Parathyroid adenoma (tissue), 2 donors: Measurements from ENCODE around the gene DFFB.

Experiments
- H2AFZ ChIP-seq: fragments of 300-600 bp; sonication (generic); one replicate; pipeline ENCODE4 v1.7.0; 2017; ENCODE audit warnings: antibody characterized with exemption, mild to moderate bottlenecking
- H3K27ac ChIP-seq: fragments of 300-600 bp; sonication (generic); one replicate; pipeline ENCODE4 v1.7.0; 2017
- H3K27me3 ChIP-seq: fragments of 300-600 bp; sonication (generic); one replicate; pipeline ENCODE4 v1.7.0; 2017; ENCODE audit warnings: low read length; ENCODE audit not compliant: control insufficient read depth, insufficient read depth
- H3K36me3 ChIP-seq: fragments of 300-600 bp; sonication (generic); one replicate; pipeline ENCODE4 v1.7.0; 2017; ENCODE audit warnings: low read length; ENCODE audit not compliant: control insufficient read depth, insufficient read depth
- H3K4me1 ChIP-seq: fragments of 300-600 bp; sonication (generic); one replicate; pipeline ENCODE4 v1.7.0; 2017; ENCODE audit warnings: control low read depth
- H3K4me2 ChIP-seq: fragments of 300-600 bp; sonication (generic); one replicate; pipeline ENCODE4 v1.7.0; 2017; ENCODE audit warnings: low read length
- H3K4me3 ChIP-seq: fragments of 300-600 bp; sonication (generic); one replicate; pipeline ENCODE4 v1.7.0; 2017; ENCODE audit warnings: low read depth, low read length
- H3K79me2 ChIP-seq: fragments of 300-600 bp; sonication (generic); one replicate; pipeline ENCODE4 v1.7.0; 2017; ENCODE audit warnings: control low read depth
- H3K9ac ChIP-seq: fragments of 300-600 bp; sonication (generic); one replicate; pipeline ENCODE4 v1.7.0; 2017; ENCODE audit warnings: mild to moderate bottlenecking
- H3K9me3 ChIP-seq: fragments of 300-600 bp; sonication (generic); one replicate; pipeline ENCODE4 v1.7.0; 2017; ENCODE audit warnings: low read length; ENCODE audit not compliant: control insufficient read depth
- TF ChIP-seq, protein P1 (sequence below): fragments of 300-600 bp; sonication (generic); IDR thresholded peaks from one replicate; pipeline ENCODE4 v1.7.0; 2017; ENCODE audit warnings: antibody characterized with exemption, mild to moderate bottlenecking
- donor health status: primary hyperparathyroidism.

The DFFB gene

DNA sequence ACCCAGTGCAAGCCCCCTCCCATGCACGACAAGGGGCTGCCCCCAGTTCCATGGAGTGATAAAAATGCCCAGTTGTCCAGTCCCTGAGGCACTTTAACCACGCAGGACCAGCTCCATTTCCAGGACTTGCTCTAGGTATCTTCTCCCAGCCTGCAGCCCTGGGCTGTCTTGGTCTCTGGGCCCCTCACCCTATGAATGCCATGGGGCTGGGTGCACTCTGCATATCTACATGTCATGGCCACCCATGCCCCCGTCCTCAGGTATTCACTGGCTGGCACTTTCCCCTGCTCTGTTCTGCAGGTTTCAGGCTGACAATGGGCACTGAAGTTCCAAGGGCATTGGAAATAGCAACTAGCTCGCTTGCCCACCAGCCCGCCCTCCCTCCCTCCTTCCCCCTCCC, 62.4 kb downstream of the DFFB start:
- TF ChIP-seq, protein P1, sequence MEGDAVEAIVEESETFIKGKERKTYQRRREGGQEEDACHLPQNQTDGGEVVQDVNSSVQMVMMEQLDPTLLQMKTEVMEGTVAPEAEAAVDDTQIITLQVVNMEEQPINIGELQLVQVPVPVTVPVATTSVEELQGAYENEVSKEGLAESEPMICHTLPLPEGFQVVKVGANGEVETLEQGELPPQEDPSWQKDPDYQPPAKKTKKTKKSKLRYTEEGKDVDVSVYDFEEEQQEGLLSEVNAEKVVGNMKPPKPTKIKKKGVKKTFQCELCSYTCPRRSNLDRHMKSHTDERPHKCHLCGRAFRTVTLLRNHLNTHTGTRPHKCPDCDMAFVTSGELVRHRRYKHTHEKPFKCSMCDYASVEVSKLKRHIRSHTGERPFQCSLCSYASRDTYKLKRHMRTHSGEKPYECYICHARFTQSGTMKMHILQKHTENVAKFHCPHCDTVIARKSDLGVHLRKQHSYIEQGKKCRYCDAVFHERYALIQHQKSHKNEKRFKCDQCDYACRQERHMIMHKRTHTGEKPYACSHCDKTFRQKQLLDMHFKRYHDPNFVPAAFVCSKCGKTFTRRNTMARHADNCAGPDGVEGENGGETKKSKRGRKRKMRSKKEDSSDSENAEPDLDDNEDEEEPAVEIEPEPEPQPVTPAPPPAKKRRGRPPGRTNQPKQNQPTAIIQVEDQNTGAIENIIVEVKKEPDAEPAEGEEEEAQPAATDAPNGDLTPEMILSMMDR: no peak
- no peak overlapping the region for H3K4me3 ChIP-seq
- H3K79me2 ChIP-seq: no peaks in the 10 kb centered on the region
- no peak overlapping the region for H2AFZ ChIP-seq
- H3K4me1 ChIP-seq: no peaks in the 10 kb centered on the region
- no peak overlapping the region for H3K4me2 ChIP-seq
- no peak overlapping the region for H3K27ac ChIP-seq
- no peaks in the 10 kb centered on the region for H3K9me3 ChIP-seq
- no peak overlapping the region for H3K9ac ChIP-seq
- no peaks in the 10 kb centered on the region for H3K36me3 ChIP-seq
- H3K27me3 ChIP-seq: peaks cover 3% of the 10 kb centered on the region

GRCh38 chr1:3921765-3922164, 64.5 kb downstream of the DFFB start:
- H3K4me3 ChIP-seq: no peak overlapping the region
- H3K27me3 ChIP-seq: peaks cover 3% of the 10 kb centered on the region
- TF ChIP-seq, protein P1: no peak

DNA sequence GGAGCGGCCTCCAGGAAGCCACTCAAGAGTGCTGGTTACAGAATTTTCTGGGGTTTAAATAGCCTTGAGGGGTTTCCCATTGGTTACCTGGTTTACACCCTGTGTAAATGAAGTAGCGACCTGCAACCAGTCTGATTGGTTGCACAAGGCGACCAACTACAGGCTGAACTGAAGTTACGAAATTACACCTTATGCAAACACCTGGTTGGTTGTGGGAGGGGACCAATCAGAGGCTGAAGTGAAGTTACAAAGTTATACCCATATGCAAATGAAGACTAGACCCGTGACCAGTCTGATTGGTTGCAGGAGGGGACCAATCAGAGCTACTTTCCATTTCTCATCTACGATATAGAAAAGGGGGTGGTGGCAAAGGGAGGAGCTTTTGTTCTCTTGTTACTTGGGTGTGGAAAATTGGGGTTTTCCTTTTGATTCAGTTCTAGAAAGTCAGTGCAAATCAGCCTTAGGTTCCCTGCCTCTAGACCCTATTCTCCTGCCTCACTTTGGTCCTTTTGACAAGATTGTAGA, 65.0 kb downstream of the DFFB start:
- H3K4me1 ChIP-seq: no peaks in the 10 kb centered on the region
- no peak overlapping the region for H3K4me2 ChIP-seq
- no peak overlapping the region for H3K27ac ChIP-seq
- H3K36me3 ChIP-seq: no peaks in the 10 kb centered on the region
- peaks cover 3% of the 10 kb centered on the region for H3K27me3 ChIP-seq
- TF ChIP-seq, protein P1: no peak
- H3K79me2 ChIP-seq: no peaks in the 10 kb centered on the region
- no peak overlapping the region for H3K4me3 ChIP-seq
- H3K9me3 ChIP-seq: no peaks in the 10 kb centered on the region
- no peak overlapping the region for H2AFZ ChIP-seq
- H3K9ac ChIP-seq: no peak overlapping the region

More at GRCh38 chr1:3921765-3922164, 64.5 kb downstream of the DFFB start:
- no peaks in the 10 kb centered on the region for H3K4me1 ChIP-seq
- H3K4me2 ChIP-seq: no peak overlapping the region
- no peaks in the 10 kb centered on the region for H3K36me3 ChIP-seq
- H3K9ac ChIP-seq: no peak overlapping the region
- no peaks in the 10 kb centered on the region for H3K79me2 ChIP-seq
- H2AFZ ChIP-seq: no peak overlapping the region
- no peaks in the 10 kb centered on the region for H3K9me3 ChIP-seq
- no peak overlapping the region for H3K27ac ChIP-seq

GRCh38 chr1:3922851-3923250, 65.6 kb downstream of the DFFB start:
- Histone ChIP-seq H3K79me2 (no peaks in the 10 kb centered on the region), H2AFZ (no peak overlapping the region), H3K9ac (no peak overlapping the region), H3K36me3 (no peaks in the 10 kb centered on the region), H3K27me3 (peaks cover 3% of the 10 kb centered on the region), H3K27ac (no peak overlapping the region), H3K4me3 (no peak overlapping the region), H3K9me3 (no peaks in the 10 kb centered on the region), H3K4me2 (no peak overlapping the region), H3K4me1 (no peaks in the 10 kb centered on the region)
- TF ChIP-seq, protein P1: no peak
